Measurements from ENCODE around the gene KLHL30.

Gene KLHL30

DNA sequence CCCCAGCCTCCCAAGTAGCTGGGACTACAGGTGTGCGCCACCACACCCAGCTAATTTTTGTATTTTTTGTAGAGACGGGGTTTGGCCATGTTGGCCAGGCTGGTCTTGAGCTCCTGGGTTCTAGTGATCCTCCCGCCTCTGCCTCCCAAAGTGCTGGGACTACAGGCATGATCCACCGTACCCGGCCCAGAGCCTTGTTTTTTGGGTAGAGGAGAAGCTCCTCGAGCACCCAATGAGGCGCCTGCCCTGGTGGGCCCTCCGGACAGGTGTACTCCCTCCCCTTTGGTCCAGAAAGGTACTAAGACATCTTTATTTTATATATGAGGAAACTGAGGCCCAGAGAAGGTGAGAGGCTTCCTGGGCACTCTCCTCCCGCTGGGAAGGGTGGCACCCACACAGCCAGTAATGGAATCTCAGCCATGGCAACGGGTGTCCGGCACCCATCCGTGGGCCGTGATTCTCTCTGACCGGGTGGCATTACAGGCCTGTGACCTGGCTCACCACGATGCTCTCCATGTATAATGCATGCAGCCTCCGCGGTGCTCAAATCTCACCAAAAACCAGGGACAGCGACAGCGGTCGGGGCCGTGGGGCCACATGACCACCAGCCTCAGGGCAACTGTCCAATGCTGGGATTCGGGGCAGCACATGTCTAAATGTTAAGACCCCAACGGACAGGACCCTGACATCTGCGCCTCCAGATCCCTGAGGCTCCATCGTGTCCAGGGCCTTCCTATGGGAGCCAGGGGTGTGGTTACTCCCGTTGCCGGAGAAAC, 16.8 kb upstream of the KLHL30 start:
- DNase-seq = no peak

DNA sequence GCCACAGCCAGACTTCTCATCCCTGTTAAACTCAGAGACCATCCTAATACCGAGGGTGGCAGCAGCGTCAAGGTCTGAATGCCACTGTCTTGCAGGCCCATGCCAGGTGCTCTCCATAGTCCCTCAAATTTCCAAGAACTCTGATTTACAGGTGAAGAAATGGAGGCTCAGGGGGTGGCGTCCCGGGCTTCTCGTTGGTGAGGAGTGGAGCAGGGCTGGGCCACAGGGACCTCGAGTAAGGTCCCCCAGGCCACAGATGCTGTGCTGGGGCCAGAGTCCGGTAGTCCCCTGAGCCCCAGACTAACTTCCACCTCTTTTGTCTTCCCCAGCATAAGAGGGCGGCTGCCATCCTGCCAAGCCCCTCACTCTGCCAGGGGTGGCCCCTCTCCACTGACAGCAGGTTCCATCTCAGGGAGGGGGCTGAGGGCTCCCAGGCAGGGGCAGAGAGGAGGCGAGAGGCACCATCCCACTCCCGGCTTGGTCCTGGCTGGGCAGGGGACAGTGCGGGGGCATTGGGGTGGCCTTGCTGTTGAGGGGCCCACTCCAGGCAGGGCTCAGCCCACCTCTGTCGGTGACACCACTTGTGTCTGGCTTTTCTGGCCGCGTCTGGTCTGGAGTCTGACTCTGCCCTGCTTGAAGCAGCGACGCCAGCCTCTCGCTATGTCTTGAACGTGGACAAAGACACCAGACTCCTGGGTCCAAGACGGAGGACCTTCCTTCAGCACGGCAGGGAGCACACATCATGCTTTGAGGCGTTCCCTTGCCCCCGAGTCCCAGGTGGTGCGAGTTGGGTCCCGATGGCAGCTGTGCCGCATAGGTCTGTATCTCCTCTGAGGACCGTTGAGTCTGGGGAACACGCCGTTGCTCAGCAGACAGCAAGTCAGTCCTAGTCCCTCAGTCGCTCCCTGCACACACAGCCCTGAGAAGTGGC, 15.9 kb upstream of the KLHL30 start:
- DNase-seq = no peak

DNA sequence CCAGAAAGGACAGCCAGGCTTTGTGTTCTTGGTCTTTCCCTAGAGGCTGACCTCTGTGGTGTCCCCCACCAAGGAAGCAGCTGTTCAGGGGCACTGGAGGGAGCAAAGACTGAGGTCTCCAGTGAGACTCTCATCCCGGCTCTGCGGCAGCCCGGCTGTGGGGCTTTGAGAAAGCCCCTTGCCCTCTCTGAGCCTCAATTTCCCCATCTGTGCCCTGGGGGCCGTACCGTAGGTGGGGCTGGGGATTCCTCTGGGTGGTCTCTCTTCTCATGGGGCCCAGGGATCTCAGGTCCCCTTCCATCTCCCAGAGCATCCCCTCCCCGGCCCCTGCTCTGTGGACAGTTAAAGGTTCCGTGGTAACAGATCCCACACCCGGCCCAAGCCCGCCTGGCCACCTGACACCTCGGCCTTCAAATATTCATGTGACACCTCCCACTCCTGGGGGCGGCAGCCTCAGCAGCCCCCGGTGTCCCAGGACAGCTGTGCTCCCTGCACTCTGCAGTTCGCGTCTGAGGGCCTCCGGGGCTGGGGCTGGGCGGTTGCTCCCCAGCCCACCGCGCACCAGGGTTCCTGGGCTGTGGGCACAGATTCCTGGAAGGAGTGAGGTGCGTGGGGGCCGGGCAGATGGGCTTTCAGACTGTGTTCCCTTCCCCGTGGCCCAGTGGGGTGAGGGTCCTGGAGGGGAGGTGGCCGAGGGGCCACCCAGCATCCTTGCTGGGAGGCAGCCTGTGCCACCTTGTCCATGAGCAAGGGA, 15.1 kb upstream of the KLHL30 start:
- no peak for DNase-seq

DNA sequence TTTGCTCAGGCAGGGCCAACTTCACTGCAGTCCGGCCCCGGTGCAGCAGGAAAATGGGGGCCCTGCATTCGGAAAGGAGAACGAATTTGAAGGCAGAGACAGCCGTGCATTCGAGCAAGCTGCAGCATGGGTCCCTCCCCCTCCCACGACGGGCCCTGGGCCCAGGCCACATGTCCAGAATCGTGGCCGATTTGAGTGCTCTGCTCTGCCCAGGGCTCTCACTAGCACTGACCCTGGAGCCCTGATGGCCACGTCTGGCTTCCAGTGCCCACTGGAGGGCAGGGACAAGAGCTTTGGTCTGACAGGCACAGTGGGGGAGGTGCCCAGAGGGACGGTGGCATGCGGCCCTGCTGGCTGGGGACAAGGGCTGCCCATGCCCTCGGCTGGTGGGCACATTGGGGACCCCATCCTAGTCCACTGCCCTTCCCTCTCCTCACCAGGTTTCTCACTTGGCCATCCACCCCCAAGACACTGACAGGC, 14.4 kb upstream of the KLHL30 start:
- DNase-seq = no peak

DNA sequence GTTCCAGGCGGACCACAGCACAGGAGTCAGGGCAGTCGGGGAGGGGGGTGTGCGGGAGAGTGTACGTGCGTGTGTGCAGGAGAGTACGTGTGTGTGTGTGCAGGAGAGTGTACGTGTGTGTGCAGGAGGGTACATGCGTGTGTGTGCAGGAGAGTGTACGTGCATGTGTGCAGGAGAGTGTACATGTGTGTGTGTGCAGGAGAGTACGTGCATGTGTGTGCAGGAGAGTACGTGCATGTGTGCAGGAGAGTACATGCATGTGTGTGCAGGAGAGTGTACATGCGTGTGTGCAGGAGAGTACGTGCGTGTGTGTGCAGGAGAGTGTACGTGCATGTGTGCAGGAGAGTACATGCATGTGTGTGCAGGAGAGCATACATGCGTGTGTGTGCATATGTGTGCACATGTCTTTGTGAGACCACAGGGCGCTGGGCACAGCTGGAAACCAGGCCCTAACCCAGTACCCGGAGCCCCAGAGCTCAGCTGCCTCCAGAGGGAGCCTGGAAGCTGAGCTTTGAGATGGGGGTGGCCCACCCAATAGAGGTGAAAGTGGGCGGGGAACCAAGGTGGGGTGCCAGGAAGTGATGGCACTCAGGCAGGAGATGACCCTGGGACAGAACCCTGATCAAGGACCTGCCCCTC, 13.9 kb upstream of the KLHL30 start:
- DNase-seq = no peak

DNA sequence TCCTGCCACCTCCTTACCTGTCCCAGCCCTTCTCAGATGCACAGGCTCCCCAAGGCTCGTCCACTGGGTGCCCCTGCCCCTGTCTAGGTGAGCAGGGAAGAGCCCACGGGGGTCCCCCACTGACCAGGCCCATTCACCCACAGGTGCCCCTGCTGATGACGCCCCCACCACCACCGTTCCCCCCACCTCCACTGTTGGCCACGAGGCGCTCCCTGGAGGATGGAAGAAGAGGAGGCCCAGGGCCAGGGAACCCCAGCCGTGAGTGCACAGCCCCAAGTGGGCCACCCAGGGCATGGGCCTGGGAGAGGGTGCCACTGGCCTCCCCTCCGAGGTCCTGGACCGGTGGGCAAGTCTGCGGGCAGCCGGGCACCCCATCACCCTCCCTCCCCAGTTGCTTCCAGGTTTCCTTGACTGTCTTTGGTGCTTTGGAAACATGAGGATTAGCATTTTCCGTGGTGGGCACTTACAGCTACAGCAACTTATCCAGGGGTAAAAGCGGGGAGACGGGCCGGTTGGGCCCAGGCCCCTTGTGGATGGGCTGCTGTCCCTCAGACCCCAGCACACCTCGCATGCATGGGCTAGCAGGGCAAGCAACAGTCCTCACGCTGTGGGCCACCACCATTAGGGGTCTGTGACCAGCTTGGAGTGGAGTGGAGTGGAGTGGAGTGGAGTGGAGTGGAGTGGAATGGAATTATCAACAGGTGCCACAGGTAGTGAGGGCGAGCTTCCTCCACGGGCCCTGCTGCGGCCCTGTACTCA, 13.2 kb upstream of the KLHL30 start:
- DNase-seq = no peak

DNA sequence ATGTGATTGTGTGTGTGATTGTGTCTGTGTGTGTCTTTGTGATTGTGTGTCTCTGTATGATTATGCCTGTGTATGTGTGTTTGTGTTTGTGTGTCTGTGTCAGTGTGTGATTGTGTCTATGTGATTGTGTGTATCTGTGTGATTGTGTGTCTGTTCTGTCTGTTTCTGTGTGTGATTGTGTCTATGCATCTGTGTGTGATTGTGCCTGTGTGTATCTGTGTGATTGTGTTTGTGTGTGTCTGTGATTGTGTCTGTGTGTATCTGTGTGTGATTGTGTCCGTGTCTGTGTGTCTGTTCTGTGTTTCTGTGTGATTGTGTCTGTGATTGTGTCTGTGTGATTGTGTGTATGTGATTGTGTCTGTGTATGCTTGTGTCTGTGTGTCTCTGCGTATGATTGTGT, 12.1 kb upstream of the KLHL30 start:
- DNase-seq = no peak

DNA sequence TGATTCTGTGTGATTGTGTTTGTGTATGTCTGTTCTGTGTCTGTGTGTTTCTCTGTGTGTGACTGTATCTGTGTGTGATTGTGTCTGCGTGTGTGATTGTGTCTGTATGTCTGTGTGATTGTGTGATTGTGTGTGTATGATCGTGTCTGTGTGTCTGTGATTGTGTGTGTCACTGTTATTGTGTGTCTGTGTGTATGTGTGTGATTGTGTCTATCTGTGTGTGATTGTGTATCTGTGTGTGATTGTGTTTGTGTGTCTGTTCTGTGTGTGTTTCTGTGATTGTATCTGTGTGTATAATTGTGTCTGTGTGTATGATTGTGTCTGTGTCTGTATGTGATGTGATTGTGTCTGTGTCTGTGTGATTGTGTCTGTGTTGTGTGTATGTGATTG, 11.7 kb upstream of the KLHL30 start:
- no peak for DNase-seq

DNA sequence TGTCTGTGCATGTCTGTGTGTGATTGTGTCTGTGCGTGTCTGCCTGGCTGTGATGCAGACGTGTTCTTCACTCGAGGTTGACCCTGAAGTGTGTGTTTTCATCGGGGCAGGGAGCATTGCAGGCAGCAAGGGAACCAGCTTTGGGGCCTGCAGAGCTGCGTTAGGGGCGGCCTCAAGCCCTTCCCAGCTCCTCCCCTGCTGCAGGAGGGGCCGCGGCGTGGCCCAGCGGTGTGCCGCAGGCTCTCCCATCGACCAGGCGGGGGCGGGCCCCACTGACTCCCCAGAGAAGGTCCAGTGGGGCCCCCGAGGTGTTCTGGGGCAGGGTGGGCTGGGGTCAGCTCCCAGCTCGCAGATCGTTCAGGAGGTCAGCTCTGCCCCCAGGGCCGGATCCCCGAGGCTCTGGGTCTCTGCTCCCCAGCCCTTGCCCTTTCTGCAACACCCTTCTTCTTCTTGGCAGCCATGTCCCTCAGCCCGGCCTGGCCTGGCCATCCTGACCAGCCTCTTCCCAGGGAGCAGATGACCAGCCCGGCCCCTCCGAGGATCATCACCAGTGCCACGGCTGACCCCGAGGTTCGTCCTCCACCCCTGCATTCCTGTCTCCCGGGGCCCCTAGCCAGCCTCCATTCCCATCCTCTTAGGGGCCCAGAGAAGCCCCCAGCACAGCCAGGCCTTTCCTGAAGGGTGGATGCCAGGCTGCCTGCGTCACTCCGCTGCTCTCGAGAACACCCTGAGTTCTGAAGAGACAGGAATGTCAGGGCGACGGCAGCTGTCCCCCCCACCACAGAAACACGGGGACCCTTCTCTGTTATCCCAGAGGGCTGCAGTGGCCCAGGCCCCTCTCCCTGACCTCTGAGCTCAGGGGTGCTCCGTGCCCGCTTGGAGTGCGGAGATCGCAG, 11.1 kb upstream of the KLHL30 start:
- DNase-seq = no peak

DNA sequence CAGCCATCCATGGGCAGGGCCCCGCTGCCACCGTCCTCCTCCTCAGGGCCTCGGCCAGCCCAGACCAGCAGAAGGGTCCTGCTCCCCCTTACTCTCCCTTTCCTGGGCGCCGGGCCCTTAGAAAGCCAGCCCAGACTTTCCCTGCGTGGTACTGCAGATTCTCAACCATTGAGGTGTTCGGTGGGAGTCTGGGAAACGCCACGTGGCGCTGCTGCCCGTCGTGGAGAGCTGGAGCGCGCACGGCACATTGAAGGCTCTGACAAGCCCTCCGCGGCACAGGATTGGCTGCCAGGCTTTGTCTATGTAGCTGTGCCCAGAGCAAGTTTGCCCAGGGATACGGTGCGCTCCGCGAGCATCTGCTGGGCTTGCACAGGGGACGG, 10.4 kb upstream of the KLHL30 start:
- no peak for DNase-seq

DNA sequence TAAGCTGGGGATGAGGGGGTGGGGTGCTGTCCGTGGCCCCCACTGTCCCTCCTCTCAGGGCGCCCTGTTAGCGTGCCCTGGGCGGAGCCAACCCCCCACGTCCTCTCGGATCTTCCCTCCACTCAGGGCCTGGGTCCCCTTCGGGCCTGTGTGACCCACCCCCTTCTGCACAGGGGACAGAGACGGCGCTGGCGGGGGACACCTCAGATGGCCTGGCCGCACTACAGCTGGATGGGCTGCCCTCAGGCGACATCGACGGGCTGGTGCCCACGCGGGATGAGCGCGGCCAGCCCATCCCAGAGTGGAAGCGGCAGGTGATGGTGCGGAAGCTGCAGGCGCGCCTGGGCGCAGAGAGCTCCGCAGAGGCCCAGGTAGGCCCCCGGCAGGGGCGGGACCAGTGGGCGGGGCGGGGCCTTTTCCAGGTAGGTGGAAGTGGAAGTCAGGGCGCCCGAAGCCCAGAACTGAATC, 9.9 kb upstream of the KLHL30 start:
- no peak for DNase-seq

DNA sequence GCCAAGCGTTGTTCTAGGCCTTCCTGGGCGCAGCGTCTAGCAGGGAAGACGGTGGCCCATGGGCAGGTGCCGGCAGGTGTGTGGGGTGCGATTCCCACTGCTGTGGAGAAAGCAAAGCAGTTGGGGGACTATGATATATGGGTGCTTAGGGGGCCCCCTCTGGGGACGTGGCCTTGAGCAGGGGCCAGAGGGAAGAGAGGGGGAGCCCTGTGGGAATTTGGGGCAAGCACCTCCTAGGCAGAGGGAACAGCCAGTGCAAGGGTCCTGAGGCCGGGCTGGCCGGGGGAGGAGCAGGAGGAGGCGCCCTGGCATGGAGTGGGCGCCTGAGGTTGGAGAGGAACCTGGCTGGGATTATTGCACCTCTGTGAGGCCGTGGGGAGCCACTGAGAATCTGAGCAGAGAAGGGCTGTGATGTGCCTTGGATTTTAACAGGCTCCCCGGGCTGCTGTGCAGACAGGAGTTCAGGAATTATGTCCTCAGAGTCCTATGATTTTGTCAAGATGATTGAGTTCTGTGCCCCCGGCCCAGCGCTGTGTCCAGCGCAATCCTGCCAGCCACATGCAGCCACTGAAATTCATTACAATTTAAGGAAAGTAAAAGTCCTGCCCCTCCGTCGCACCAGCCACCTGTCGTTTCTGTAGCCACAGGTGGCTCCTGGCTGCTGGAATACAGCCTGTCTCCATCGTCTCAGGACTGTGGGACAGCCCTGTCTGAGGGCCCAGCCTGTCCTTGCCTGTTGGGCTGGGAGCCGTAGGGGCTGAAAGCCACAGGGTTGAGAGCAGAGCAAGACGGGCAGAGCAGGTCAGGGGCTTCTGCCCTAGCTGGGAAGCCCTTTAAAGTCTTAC, 9.1 kb upstream of the KLHL30 start:
- no peak for DNase-seq

DNA sequence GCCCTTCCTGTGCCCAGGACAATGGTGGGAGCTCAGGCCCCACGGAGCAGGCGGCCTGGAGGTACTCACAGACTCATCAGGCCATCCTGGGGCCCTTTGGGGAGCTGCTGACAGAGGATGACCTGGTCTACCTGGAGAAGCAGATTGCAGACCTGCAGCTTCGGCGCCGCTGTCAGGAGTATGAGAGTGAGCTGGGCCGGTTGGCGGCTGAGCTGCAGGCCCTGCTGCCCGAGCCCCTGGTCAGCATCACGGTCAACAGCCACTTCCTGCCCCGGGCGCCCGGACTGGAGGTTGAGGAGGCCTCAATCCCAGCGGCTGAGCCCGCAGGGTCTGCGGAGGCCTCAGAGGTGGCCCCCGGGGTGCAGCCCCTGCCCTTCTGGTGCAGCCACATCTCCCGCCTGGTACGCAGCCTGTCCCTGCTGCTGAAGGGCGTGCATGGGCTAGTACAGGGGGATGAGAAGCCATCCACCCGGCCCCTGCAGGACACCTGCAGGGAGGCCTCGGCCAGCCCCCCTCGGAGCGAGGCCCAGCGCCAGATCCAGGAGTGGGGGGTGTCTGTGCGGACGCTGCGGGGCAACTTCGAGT, 8.3 kb upstream of the KLHL30 start:
- no peak for DNase-seq

DNA sequence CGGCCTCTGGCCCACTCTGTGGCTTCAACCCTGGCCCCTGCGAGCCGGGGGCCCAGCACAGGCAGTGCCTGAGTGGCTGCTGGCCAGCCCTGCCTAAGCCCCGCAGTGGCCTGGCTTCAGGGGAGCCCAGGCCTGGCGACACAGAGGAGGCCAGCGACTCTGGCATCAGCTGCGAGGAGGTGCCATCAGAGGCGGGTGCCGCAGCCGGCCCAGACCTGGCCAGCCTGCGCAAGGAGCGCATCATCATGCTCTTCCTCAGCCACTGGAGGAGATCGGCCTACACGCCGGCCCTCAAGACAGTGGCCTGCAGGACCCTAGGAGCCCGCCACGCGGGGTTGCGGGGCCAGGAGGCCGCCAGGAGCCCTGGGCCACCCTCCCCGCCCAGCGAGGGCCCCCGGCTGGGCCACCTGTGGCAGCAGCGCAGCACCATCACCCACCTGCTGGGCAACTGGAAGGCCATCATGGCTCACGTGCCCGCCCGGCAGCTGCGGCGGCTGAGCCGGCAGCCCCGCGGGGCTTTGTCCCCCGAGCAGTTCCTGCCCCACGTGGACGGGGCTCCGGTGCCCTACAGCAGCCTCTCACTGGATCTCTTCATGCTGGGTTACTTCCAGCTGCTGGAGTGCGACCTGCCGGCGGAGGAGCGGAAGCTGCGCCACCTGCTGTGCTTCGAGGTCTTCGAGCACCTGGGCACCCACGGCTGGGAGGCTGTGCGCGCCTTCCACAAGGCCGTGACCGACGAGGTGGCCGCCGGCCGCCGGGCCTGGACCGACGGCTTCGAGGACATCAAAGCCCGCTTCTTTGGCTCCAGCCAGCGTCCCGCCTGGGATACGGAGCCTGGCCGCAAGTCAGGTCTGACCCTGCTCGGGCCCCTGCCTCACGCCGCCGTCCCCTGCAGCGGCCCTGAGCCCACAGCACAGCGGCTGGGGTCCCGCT, 7.5 kb upstream of the KLHL30 start:
- no peak for DNase-seq

DNA sequence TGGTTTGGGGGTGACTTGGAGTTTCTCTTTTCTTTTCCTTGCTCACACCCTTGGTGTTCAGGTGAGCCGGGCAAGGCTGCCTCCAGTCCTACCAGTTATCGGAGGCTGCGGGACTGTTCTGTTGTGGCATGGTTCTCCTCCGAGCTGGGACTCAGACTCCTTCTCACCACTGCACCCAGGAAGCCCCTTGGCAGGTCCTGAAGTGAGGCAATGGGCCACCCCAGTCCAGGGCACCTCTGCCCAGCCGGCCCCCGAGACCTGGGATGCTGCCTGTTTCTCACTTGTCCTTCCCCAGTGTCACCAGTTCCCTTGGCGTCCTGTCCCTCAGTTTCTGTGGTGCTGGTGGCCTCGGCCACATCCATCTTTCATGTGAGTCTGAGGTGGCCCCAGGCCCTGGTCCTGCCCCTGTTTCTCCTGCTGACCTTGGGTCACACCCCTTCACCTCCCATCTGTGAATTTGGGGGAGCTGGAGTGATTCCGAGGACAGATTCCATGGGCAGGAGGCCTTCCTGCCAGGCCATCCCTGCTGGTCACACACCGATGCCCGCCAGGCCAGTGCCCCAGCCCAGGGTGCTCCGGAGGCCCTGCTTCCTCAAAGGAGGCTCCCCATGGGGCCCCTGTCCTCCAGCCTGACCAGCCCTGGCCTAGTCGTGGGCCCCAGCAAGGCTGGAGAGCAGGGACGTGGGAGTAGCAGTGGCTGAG, 6.6 kb upstream of the KLHL30 start:
- DNase-seq = no peak

DNA sequence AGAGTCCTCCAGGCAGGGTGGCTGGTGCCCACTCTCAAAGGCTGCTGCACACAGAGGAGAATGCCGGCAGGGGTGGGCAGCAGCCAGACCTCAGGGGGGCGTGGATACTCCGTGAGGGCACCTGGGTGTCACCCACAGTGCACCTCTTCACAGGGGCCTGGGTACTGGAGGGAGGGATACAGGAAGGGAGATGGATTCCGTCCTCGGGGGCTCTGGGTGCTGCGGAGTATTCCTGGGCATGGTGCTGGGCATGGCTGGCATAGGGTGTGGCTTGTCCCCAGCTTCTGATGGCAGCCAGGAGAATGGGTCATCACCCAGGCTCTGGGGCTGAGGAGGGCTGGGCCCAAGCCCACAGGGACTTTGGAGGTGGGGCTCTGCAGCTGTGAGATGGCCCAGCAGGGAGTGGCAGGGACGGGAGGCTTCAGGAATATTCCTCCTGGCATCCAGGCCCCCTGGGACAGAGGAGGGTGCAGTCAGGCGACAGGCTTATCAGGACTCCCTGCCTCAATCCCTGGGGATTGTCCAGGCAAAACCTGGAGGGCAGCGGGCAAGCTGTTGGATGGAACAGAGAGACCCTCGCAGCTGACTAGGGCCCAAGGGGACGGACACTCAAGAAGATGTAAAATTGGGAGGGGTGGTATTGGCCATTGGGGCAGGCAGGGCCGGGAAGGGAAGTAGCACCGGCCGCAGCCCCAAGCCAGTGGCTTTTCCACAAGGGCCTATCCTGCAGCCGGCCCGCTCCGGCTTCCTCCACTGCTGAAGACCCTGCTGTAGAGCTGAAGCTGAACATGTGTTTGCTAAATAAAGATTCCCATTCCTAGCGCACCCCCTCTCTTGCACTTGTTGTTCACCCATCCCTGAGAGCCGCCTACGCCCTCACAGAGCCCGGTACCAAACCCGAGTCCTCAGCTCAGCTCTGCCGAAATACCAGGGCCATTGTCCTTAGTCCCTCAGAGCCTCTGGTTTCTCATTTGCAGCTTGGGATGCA, 5.7 kb upstream of the KLHL30 start:
- DNase-seq = no peak
